WTC11 (cell line): Measurements from ENCODE around the gene P2RY4.

Experiments
- ATF1 ChIP-seq: sonication (generic); formaldehyde crosslinking; IDR thresholded peaks from 2 replicates; pipeline ENCODE4 v1.8.1; 2023; ENCODE audit warnings: mild to moderate bottlenecking, moderate library complexity, missing genetic modification reagents
- CREB1 ChIP-seq: sonication (generic); formaldehyde crosslinking; IDR thresholded peaks from 2 replicates; pipeline ENCODE4 v1.8.0; 2023; ENCODE audit warnings: mild to moderate bottlenecking, missing genetic modification reagents
- JUN ChIP-seq: sonication (generic); formaldehyde crosslinking; IDR thresholded peaks from 2 replicates; pipeline ENCODE4 v1.8.0; 2023; ENCODE audit warnings: mild to moderate bottlenecking, missing genetic modification reagents
- NR3C1 ChIP-seq: sonication (generic); formaldehyde crosslinking; conservative IDR thresholded peaks from 2 replicates; pipeline ENCODE4 v1.8.1; 2023; ENCODE audit warnings: low read depth, mild to moderate bottlenecking, missing genetic modification reagents
- USF2 ChIP-seq: sonication (generic); formaldehyde crosslinking; IDR thresholded peaks from 2 replicates; pipeline ENCODE4 v1.8.1; 2023; ENCODE audit warnings: mild to moderate bottlenecking, missing genetic modification reagents, moderate library complexity
- ZNF121 ChIP-seq: sonication (generic); formaldehyde crosslinking; IDR thresholded peaks from 2 replicates; pipeline ENCODE4 v1.8.0; 2023; ENCODE audit warnings: missing genetic modification reagents
- TF ChIP-seq, protein P1 (sequence below): fragments of 200-600 bp; IDR thresholded peaks from 2 replicates; pipeline ENCODE4 v1.8.0; 2022; ENCODE audit warnings: antibody characterized with exemption
- TF ChIP-seq, protein P2 (sequence below): sonication (generic); formaldehyde crosslinking; conservative IDR thresholded peaks from 2 replicates; pipeline ENCODE4 v1.8.1; 2023; ENCODE audit warnings: mild to moderate bottlenecking, low read depth, missing genetic modification reagents, moderate library complexity
- TF ChIP-seq, protein P3 (sequence below): sonication (generic); formaldehyde crosslinking; IDR thresholded peaks from 2 replicates; pipeline ENCODE4 v1.8.1; 2022; ENCODE audit warnings: missing genetic modification reagents, borderline replicate concordance

- no peak for TF ChIP-seq USF2
- TF ChIP-seq JUN (CRISPR knock-in tag): no peak
- TF ChIP-seq ZNF121 (CRISPR knock-in tag): no peak
- no peak for TF ChIP-seq CREB1 (CRISPR knock-in tag)
- TF ChIP-seq, protein P1, sequence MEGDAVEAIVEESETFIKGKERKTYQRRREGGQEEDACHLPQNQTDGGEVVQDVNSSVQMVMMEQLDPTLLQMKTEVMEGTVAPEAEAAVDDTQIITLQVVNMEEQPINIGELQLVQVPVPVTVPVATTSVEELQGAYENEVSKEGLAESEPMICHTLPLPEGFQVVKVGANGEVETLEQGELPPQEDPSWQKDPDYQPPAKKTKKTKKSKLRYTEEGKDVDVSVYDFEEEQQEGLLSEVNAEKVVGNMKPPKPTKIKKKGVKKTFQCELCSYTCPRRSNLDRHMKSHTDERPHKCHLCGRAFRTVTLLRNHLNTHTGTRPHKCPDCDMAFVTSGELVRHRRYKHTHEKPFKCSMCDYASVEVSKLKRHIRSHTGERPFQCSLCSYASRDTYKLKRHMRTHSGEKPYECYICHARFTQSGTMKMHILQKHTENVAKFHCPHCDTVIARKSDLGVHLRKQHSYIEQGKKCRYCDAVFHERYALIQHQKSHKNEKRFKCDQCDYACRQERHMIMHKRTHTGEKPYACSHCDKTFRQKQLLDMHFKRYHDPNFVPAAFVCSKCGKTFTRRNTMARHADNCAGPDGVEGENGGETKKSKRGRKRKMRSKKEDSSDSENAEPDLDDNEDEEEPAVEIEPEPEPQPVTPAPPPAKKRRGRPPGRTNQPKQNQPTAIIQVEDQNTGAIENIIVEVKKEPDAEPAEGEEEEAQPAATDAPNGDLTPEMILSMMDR: no peak
- TF ChIP-seq, protein P2, sequence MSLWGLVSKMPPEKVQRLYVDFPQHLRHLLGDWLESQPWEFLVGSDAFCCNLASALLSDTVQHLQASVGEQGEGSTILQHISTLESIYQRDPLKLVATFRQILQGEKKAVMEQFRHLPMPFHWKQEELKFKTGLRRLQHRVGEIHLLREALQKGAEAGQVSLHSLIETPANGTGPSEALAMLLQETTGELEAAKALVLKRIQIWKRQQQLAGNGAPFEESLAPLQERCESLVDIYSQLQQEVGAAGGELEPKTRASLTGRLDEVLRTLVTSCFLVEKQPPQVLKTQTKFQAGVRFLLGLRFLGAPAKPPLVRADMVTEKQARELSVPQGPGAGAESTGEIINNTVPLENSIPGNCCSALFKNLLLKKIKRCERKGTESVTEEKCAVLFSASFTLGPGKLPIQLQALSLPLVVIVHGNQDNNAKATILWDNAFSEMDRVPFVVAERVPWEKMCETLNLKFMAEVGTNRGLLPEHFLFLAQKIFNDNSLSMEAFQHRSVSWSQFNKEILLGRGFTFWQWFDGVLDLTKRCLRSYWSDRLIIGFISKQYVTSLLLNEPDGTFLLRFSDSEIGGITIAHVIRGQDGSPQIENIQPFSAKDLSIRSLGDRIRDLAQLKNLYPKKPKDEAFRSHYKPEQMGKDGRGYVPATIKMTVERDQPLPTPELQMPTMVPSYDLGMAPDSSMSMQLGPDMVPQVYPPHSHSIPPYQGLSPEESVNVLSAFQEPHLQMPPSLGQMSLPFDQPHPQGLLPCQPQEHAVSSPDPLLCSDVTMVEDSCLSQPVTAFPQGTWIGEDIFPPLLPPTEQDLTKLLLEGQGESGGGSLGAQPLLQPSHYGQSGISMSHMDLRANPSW (CRISPR knock-in tag): no peak
- TF ChIP-seq, protein P3, sequence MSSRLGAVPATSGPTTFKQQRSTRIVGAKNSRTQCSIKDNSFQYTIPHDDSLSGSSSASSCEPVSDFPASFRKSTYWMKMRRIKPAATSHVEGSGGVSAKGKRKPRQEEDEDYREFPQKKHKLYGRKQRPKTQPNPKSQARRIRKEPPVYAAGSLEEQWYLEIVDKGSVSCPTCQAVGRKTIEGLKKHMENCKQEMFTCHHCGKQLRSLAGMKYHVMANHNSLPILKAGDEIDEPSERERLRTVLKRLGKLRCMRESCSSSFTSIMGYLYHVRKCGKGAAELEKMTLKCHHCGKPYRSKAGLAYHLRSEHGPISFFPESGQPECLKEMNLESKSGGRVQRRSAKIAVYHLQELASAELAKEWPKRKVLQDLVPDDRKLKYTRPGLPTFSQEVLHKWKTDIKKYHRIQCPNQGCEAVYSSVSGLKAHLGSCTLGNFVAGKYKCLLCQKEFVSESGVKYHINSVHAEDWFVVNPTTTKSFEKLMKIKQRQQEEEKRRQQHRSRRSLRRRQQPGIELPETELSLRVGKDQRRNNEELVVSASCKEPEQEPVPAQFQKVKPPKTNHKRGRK (CRISPR knock-in tag): no peak
- TF ChIP-seq ATF1: no peak
- TF ChIP-seq NR3C1 (CRISPR knock-in tag): no peak
Observed at GRCh38 chrX:70253377-70254062, 6.5 kb downstream of the P2RY4 start.
